Psoas muscle (tissue), 8 donors: ENCODE measurements around the gene SH2D3C. TPM values are rescaled to one million over a fixed set of nuclear protein-coding genes. Genes with fewer than 3 reads are reported as not detected.

Experiments
- ATAC-seq, 4 donors: fragments of 200-7000 bp; cut with Tn5 transposase; one replicate each; pipeline ENCODE4 v1.9.1; 2020; ENCODE audit warnings: moderate library complexity in 3 of 4, mild to moderate bottlenecking in 2 of 4
- DNase-seq, 2 donors: peaks; one replicate each; pipeline ENCODE4 v3.0.0-alpha.2; 2020
- H3K27ac ChIP-seq: fragments of 200-600 bp; one replicate; pipeline ENCODE4 v1.8.0; 2022
- H3K27me3 ChIP-seq, 3 donors: fragments of 200-600 bp in 1 of 3; one replicate each; pipeline versions ENCODE4 v1.6.1 to v1.8.0; 2013 to 2022; ENCODE audit warnings: low read length in 2 of 3, mild to moderate bottlenecking in 2 of 3, moderate library complexity in 1 of 3; ENCODE audit not compliant: insufficient read depth in 3 of 3
- H3K36me3 ChIP-seq, 2 donors: fragments of 200-600 bp in 1 of 2; one replicate each; pipeline versions ENCODE4 v1.6.1 to v1.8.0; 2013 to 2022; ENCODE audit warnings: low read depth in 1 of 2, mild to moderate bottlenecking in 1 of 2, moderate library complexity in 1 of 2; ENCODE audit not compliant: insufficient read depth in 1 of 2
- H3K4me1 ChIP-seq: fragments of 200-600 bp; one replicate; pipeline ENCODE4 v1.8.0; 2022
- H3K4me3 ChIP-seq: fragments of 200-600 bp; one replicate; pipeline ENCODE4 v1.8.0; 2022; ENCODE audit warnings: mild to moderate bottlenecking
- H3K9me3 ChIP-seq: fragments of 200-600 bp; one replicate; pipeline ENCODE4 v1.8.0; 2022
- WGBS, 3 donors: extraction: QIAGEN DNeasy Blood & Tissue Kit; methylation state at CpG; one replicate each; pipeline versions ENCODE4 v1.1.6 to v1.1.7; 2013; 5-methylcytosine and 5-hydroxymethylcytosine counted together
- intact Hi-C, 2 donors: fragments of 100-400 bp; cut with DNase I; formaldehyde crosslinking; loops; one replicate each; pipeline versions ENCODE4 v1.11.0 to v1.14.2; 2022
- polyA plus RNA-seq, 3 donors: library from polyadenylated mRNA; stranded (reverse); fragments of 200-250 nt; gene quantifications; one replicate each; pipeline ENCODE4 v1.2.3, GENCODE V29; 2013
- total RNA-seq, 4 donors: library from RNA; stranded (reverse); fragmentation: NEBNext Ultra II Directional in 2 of 4; extraction: Animal tissue kit (Norgen Biotek cat#: 25700) in 2 of 4; gene quantifications; one replicate each; pipeline versions ENCODE4 v1.2.1 to v1.2.4, GENCODE V29; 2021 to 2023
- TF ChIP-seq, protein P1 (sequence below): fragments of 200-600 bp; IDR thresholded peaks from one replicate; pipeline ENCODE4 v1.8.0; 2022; ENCODE audit warnings: antibody characterized with exemption
- donor health status: healthy with polysubstance abuse.
- donor health status: DM: no; HTN: no; CAD: no; lungs with moderate emphysema.
- donor health status: Bipolar disorder and iron deficiency.
- donor health status: healthy.
- donor health status: DM: yes; HTN: yes; CAD: no.
- donor health status: DM: no; HTN: no; CAD: no.
- donor health status: DM: no; HTN: no; CAD: no.
- donor health status: DM: yes; HTN: yes; CAD: no.

Gene SH2D3C
- total and polyA plus RNA-seq, 7 donors: 5.3 to 12.0 (median 10.0) TPM

DNA sequence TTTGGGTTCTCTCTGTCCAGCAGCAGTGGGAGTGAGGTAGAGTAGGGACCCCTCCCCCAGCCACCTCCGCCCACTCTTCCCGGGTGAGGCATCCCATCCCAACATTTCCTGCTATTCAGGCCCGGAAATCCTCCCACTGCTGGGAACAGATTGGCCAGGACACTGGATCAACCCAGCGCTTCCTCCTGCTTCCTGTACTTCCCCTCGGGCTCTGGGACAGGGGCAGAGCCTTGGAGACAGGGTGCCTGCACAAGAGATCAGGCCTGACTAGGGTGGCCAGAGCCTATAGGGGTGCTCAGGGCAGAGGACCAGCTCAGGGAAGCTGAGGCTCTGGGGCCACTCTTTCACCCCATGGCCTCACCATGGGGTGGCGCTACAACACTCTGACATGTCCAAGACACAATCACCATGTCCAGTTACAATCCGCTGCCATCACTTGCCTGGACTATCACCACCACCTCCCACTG lies 14.5 kb downstream of the SH2D3C start:
- peaks cover 0 to 4% (median 3%) of the 10 kb centered on the region in 3 donors for H3K27me3 ChIP-seq
- no peaks in the 10 kb centered on the region for H3K9me3 ChIP-seq
- peak; percentile 63 to 67 for DNase-seq
- H3K4me3 ChIP-seq: no peak overlapping the region
- H3K4me1 ChIP-seq: peaks cover 4% of the 10 kb centered on the region
- 41 to 55% (median 49%) methylated on average over 7 of the region's 7 CpGs for WGBS, 3 donors
- TF ChIP-seq, protein P1, sequence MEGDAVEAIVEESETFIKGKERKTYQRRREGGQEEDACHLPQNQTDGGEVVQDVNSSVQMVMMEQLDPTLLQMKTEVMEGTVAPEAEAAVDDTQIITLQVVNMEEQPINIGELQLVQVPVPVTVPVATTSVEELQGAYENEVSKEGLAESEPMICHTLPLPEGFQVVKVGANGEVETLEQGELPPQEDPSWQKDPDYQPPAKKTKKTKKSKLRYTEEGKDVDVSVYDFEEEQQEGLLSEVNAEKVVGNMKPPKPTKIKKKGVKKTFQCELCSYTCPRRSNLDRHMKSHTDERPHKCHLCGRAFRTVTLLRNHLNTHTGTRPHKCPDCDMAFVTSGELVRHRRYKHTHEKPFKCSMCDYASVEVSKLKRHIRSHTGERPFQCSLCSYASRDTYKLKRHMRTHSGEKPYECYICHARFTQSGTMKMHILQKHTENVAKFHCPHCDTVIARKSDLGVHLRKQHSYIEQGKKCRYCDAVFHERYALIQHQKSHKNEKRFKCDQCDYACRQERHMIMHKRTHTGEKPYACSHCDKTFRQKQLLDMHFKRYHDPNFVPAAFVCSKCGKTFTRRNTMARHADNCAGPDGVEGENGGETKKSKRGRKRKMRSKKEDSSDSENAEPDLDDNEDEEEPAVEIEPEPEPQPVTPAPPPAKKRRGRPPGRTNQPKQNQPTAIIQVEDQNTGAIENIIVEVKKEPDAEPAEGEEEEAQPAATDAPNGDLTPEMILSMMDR: peak; percentile 25
- no peaks in the 10 kb centered on the region for H3K36me3 ChIP-seq
- H3K27ac ChIP-seq: peak overlapping the region; percentile 65
- intact Hi-C loops: no loop called here
- peak; percentile 50 to 69 (median 64) for ATAC-seq

DNA sequence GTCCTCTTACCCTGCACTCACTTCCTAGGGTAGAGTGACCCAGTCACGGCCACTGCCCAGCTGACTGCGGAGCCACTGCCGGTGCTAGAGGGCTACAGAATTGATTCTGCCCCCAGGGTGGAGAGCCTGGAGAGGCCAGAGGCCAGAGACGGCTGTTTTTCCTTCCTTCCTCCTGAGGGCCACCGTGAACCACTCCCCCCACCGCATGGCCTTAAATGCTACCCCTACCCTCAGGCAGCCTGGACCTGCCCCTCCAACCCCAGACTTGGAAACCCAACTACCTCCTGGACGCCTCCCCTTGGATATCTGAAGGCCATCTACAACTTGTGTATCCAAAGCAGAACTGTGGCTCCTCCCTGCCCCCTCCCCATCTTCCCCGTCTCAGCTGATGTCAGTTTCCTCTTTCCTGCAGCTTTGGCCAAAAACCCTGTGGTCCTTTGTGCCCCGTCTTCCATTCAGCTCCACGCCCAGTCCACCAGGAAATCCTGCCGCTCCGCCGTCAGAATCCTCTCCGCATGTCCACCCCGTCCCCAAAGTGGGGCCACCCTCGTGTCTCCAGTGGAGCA lies 16.3 kb downstream of the SH2D3C start:
- H3K4me3 ChIP-seq: peak overlapping the region; percentile 46

DNA sequence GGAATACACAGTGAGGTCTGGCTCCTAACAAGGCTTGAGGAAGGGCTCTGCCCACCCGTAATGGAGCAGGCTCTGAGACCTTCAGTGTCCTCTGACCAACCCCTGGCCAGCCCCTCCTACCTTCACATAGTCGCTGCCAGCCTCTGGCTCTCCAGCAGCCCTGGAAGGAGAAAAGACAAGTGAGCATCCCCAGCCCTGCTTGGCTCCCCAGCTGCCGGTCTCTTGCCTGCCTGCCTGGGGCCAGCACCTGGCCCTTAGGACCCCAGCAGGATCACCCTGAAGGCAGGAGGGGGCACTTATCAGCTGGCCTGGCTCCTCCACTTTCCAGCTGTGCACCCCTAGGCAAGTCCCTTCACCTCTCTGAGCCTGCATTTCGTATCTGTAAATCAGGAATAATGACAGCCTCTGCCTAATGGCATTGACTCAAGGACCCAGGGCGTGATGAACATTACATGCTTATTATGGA lies 16.9 kb downstream of the SH2D3C start:
- Histone ChIP-seq H3K27ac (peak overlapping the region; percentile 16), H3K36me3 (no peaks in the 10 kb centered on the region), H3K9me3 (no peaks in the 10 kb centered on the region), H3K4me3 (peak overlapping the region; percentile 46), H3K27me3 (peaks cover 0 to 9% (median 3%) of the 10 kb centered on the region in 3 donors), H3K4me1 (peaks cover 4% of the 10 kb centered on the region)
- WGBS, 3 donors: 27 to 36% (median 27%) methylated on average over 5 of the region's 5 CpGs
- no peak for ATAC-seq
- intact Hi-C loops: no loop called here
- no peak for DNase-seq
- TF ChIP-seq, protein P1: no peak

More for the DNA sequence above, 16.3 kb downstream of the SH2D3C start:
- Histone ChIP-seq H3K27ac (peak overlapping the region; percentile 65), H3K36me3 (no peaks in the 10 kb centered on the region), H3K4me1 (peaks cover 4% of the 10 kb centered on the region), H3K27me3 (peaks cover 0 to 4% (median 3%) of the 10 kb centered on the region in 3 donors), H3K9me3 (no peaks in the 10 kb centered on the region)
- WGBS, 3 donors: 41 to 45% (median 45%) methylated on average over 16 of the region's 16 CpGs
- DNase-seq: peak in 1 of 2 donors; percentile 67
- ATAC-seq: peak in 3 of 4 donors; percentile 46 to 70 (median 65)
- TF ChIP-seq, protein P1: no peak
- intact Hi-C loops: no loop called here

DNA sequence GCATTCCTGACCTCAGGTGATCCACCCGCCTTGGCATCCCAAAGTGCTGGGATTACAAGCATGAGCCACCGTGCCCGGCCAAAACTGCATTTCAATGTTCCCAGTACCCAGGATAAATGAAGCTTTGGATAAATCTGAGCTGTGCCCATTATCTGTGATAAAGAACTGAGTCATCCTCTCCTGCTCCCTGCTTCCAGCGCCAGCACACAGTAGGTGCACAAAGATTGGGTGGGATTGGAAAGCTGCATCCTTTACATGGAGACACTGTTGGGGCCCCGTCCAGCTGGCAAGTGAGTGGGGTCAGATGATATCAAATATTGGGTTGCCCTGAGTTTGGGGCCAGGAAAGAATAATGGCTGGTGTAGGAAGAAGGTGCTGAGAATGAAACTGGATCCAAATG lies 17.4 kb downstream of the SH2D3C start:
- Histone ChIP-seq H3K4me3 (peak overlapping the region; percentile 46), H3K36me3 (no peaks in the 10 kb centered on the region), H3K9me3 (no peaks in the 10 kb centered on the region), H3K27ac (no peak overlapping the region), H3K4me1 (peaks cover 4% of the 10 kb centered on the region), H3K27me3 (peaks cover 0 to 14% (median 3%) of the 10 kb centered on the region in 3 donors)
- TF ChIP-seq, protein P1: no peak
- intact Hi-C loops: no loop called here
- WGBS, 3 donors: 58 to 61% (median 59%) methylated on average over 5 of the region's 5 CpGs
- no peak for ATAC-seq
- DNase-seq: no peak
